GM18861 (cell line): ENCODE data around the gene UGT2B7.
A peak's percentile ranks its signal among the peaks of the same experiment; 100 is the strongest.
"Not testable (repeated sequence)": the region's sequence is repeated elsewhere in the genome, so short reads cannot be mapped to it uniquely, and the experiment has no call there.

Source experiments
- ATAC-seq: cut with Tn5 transposase; IDR thresholded peaks from one replicate; pipeline ENCODE4 v1.9.1; 2021; ENCODE audit not compliant: unreplicated experiment

UGT2B7 gene

GRCh38 chr4:69096111-69096656, at the start of gene UGT2B7:
TSS of gene UGT2B7 (plus strand) at chr4:69096474. CDS start at chr4:69096521, 47 bp downstream.
- no peak for ATAC-seq

- ATAC-seq = no peak
These were observed 46.4 kb upstream of the UGT2B7 start for GRCh38 chr4:69049860-69050259.

DNA sequence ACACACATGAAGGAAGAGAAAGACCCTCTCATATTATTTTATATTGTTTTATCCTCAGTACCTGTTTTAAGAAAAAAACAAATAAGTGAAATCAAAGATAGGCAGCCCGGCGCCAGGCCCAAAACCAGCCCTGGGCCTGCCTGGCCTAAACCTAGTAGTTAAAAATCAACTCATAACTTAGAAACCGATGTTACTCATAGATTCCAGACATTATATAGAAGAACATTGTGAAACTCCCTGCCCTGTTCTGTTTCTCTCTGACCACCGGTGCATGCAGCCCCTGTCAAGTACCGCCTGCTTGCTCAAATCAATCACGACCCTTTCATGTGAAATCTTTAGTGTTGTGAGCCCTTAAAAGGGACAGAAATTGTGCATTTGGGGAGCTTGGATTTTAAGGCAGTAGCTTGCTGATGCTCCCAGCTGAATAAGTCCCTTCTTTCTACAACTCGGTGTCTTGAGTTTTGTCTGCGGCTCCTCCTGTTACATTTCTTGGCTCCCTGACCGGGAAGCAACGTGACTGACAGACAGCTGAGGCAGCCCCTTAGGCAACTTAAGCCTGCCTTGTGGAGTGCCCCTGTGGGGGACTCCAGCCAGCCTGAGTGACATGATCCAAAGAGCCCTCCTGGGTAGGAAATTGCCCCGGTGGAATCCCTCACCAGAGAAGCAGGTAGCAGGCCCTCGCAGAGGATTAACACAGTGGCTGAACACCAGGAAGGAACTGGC, 45.3 kb upstream of the UGT2B7 start:
- not testable (repeated sequence) for ATAC-seq

DNA sequence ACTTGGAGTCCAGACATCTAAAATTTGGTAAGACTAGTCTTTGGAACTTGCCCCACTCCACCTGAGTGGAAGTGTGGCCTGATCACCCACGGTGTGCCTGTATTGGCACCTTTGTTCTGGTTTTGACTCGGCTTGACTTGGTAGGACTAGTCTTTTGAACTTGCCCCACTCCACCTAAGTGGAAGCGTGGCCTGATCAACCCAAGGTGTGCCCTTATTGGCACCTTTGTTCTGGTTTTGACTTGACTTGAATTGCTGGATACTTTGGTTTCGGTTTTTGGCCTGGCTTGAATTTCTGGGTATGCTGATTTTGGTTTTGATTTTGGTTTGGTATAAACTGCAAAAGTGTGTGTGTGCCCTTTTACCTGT, 44.7 kb upstream of the UGT2B7 start:
- ATAC-seq = no peak

DNA sequence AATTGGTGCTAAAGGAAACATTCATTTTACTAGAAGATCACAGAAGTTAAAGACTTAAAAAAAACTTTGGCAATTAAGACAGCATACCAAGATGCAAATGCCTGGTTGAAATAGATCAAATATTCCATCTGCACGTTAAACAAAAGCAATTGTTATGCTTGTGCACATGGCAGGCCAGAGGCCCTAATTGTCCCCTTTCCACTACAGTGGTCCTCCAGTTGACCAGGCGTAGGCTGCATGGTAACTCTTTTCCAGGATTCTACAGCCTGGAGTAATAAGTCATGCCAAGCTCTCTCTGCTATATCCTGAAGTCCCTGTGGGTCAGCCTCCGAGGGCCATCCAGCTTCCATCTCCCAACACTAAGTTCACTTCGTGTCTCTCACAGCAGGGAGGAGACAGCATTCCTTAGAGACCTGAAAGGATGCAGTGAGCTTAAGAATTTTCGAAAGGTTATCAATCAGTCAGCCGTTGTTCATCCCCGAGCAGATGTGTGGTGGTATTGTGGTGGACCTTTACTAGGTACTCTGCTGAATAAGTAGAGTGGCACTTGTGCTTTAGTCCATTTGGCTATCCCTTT, 42.9 kb upstream of the UGT2B7 start:
- not testable (repeated sequence) for ATAC-seq

- ATAC-seq = not testable (repeated sequence)
These were observed 42.2 kb upstream of the UGT2B7 start for GRCh38 chr4:69054033-69054432.

DNA sequence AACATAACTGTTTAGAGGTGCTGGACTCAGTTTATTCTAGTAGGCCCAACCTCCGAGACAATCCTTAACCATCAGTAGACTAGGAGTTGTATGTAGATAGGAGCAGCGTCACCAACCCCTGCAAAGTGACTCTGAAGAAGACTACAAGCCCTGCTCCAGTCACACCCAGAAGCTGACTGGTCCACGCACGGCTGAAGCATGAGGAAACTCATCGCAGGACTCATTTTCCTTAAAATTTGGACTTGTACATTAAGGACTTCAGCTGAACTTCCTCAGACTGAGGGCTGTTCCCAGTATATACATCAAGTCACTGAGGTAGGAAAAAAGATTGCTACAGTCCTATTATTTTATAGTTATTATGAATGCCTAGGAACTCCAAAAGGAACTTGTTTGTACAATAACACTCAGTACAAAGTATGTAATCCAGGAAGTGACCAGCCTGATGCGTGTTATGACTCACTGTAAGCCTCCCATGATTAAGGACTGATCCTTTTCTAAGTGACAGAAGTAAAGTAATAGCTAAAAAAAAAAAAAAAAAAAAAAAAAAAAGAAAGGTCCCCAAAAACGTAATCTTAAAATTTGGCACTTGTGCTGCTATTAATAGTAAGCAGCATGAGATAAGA, 41.6 kb upstream of the UGT2B7 start:
- peak; percentile 37 for ATAC-seq

- ATAC-seq = no peak
These were observed 40.1 kb upstream of the UGT2B7 start for GRCh38 chr4:69056150-69056549.

DNA sequence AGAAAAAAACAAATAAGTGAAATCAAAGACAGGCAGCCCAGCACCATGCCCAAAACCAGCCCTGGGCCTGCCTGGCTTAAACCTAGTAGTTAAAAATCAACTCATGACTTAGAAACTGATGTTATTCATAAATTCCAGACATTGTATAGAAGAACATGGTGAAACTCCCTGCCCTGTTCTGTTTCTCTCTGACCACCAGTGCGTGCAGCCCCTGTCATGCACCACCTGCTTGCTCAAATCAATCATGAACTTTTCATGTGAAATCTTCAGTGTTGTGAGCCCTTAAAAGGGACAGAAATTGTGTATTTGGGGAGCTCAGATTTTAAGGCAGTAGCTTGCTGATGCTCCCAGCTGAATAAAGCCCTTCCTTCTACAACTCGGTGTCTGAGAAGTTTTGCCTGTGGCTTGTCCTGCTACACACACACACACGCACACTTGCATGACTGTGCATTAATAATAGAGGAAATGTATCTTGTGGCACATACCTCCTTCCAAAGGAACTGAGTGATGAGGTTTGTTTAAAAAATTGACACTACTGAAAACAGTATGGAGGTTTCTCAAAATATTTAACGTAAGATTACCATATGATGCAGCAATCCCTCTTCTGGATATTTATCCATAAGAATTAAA, 39.2 kb upstream of the UGT2B7 start:
- ATAC-seq = no peak

- ATAC-seq = peak; percentile 79
These were observed 38.5 kb upstream of the UGT2B7 start for GRCh38 chr4:69057620-69058409.

DNA sequence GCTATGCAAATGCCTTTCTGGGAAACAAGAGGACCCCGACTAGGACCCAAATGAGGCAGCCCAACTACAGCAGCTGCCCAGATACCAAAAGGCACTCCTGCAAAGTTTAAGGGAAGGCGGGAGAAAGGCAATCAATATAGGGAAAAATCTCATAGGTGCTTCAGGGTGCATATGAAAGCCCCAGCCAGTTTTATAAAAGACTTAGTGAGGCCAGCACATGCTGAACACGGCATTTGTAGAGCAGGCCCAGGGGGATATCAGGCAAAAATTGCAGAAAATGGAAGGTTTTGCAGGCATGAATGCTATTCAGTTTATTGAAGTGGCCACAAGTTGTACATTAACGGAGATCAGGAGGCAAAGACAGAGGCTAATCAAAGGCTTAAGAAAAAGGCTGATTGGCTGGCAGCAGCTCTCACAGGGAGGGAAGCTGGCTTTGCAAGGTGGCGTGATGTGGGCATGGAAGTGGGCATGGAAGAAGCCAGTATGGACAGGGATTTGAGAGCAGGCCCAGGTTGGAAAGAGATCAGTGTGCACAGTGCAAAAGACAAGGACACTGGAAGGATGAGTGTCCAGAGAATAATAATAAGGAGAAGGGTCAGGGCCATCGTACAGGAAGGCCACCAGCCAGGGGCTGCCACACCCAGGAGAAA, 37.7 kb upstream of the UGT2B7 start:
- ATAC-seq = no peak

DNA sequence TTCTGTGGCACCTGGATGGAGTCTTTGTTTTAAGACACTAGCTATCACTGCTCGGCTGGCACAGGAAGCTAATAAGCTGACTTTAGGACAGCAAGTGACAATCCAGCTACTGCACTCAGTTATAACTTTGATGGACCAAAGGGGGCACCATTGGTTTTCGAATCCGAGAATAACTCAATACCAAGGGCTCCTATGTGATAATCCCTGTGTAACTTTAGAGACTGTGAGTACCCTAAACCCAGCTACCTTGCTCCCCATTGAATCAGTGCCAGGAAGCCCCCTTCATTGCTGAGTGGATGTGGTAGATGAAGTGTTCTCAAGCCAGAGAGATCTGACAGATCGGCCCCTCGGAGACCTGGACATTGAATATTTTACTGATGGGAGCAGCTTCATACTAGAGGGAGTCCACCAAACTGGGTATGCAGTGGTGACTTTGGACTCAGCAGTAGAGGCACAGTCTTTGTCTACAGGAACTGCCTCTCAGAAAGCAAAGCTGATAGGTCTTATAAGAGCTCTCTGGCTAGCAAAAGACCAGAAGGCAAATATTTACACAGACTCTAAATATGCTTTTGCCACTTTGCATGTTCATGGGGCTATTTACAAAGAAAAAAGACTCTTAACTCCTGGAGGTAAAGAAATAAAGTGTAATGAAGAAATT, 35.5 kb upstream of the UGT2B7 start:
- no peak for ATAC-seq

- no peak for ATAC-seq
These were observed 31.9 kb upstream of the UGT2B7 start for GRCh38 chr4:69064391-69064790.

- no peak for ATAC-seq
These were observed 29.3 kb upstream of the UGT2B7 start for GRCh38 chr4:69066945-69067344.

- ATAC-seq = no peak
These were observed 27.2 kb upstream of the UGT2B7 start for GRCh38 chr4:69069085-69069484.

GRCh38 chr4:69070590-69070989, 25.7 kb upstream of the UGT2B7 start:
- no peak for ATAC-seq

DNA sequence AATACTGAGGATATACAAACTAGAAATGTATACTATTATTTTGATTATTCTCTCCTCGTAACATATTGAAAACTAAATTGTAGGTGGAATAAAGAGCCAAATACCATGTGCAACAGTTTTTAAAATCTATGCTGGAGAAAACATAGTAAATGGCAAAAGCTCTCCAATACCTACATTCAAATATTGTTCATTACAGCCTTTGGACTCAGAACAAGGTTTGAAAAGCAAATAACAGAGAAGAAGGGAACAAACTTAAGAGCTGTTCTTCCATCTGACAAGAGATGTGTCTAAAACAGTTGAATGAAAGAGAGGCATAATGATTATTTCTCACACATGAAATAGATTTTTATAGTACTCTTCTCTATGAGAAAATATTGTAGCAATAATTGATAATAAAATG, 25.0 kb upstream of the UGT2B7 start:
- ATAC-seq = no peak

GRCh38 chr4:69073375-69073774, 22.9 kb upstream of the UGT2B7 start:
- ATAC-seq = no peak

- no peak for ATAC-seq
These were observed 21.0 kb upstream of the UGT2B7 start for GRCh38 chr4:69075061-69075792.
